Endothelial cell of umbilical vein (primary cell): ENCODE measurements around the gene WNK4. TPM values are rescaled to one million over a fixed set of nuclear protein-coding genes. Genes with fewer than 3 reads are reported as not detected.

Experiments
- BruUV-seq: library from RNA; stranded (reverse); fragments of 400-500 nt; replicated peaks from 2 replicates; lab custom pipeline; 2021; lab: Mats Ljungman, UMichigan
- CTCF ChIA-PET: fragments of 300-600, 350-600 bp; sonication (Branson Sonifier 250); formaldehyde crosslinking; loops from one replicate; lab custom pipeline; 2021; ENCODE audit warnings: antibody characterized with exemption, inconsistent platforms; lab: Charles Lee
- POLR2A ChIA-PET: fragments of 300-600, 350-600 bp; sonication (Branson Sonifier 250); formaldehyde crosslinking; loops from one replicate; lab custom pipeline; 2021; ENCODE audit warnings: antibody characterized with exemption, inconsistent platforms; lab: Charles Lee
- DNase-seq: peaks from one replicate; pipeline ENCODE4 v3.0.0-alpha.2; 2011; ENCODE audit warnings: low read depth, low spot score
- FAIRE-seq: peaks from 2 replicates; lab custom pipeline; 2011; peaks lifted over from hg19 to GRCh38; lab: Jason Lieb, UNC
- H2AFZ ChIP-seq: 2 replicates; pipeline ENCODE4 v1.6.0; 2012; ENCODE audit warnings: low read depth, low read length, control low read depth, inconsistent platforms
- H3K27ac ChIP-seq: 2 replicates; pipeline ENCODE4 v1.5.1; 2011; ENCODE audit warnings: low read depth, mild to moderate bottlenecking, control low read depth, low read length, moderate library complexity; ENCODE audit not compliant: insufficient read depth
- H3K27me3 ChIP-seq, 2 experiments: 2 replicates each; pipeline versions ENCODE4 v1.6.0 to v1.6.1; 2011; ENCODE audit warnings: low read length in 2 of 2, mixed read lengths in 1 of 2; ENCODE audit not compliant: control insufficient read depth in 2 of 2, insufficient read depth in 2 of 2
- H3K36me3 ChIP-seq, 2 experiments: 2 replicates in 1 of 2; 3 replicates in 1 of 2; pipeline ENCODE4 v1.5.1; 2011; ENCODE audit warnings: low read length in 2 of 2, mild to moderate bottlenecking in 1 of 2, moderate library complexity in 1 of 2; ENCODE audit not compliant: control insufficient read depth in 2 of 2, insufficient read depth in 2 of 2; ENCODE audit errors: extremely low read depth in 1 of 2
- H3K4me1 ChIP-seq: 3 replicates; pipeline ENCODE4 v1.5.1; 2011; ENCODE audit warnings: mild to moderate bottlenecking, low read length; ENCODE audit not compliant: control insufficient read depth, insufficient read depth; ENCODE audit errors: extremely low read depth
- H3K4me2 ChIP-seq: 2 replicates; pipeline ENCODE4 v1.6.1; 2011; ENCODE audit warnings: low read length, control low read depth, mixed read lengths; ENCODE audit not compliant: insufficient read depth
- H3K4me3 ChIP-seq, 3 experiments: fragments of 200-600 bp in 1 of 3; sonication (generic), shearing (Covaris generic) in 1 of 3; replicated peaks in 1 of 3; 2 replicates each; pipeline ENCODE4 v1.5.1; 2011 to 2016; ENCODE audit warnings: control low read depth in 3 of 3, low read length in 3 of 3, mild to moderate bottlenecking in 2 of 3, inconsistent platforms in 1 of 3, low read depth in 1 of 3, moderate library complexity in 1 of 3; ENCODE audit not compliant: insufficient read depth in 1 of 3
- H3K79me2 ChIP-seq: 2 replicates; pipeline ENCODE4 v1.6.0; 2012; ENCODE audit warnings: low read length, inconsistent platforms; ENCODE audit not compliant: control insufficient read depth, insufficient read depth
- H3K9ac ChIP-seq: replicated peaks from 2 replicates; pipeline ENCODE3; 2011; ENCODE audit warnings: low read length, control low read depth; ENCODE audit not compliant: insufficient read depth; ENCODE audit errors: extremely low read depth
- H3K9me1 ChIP-seq: replicated peaks from 3 replicates; pipeline ENCODE4 v1.6.0; 2011; ENCODE audit warnings: mild to moderate bottlenecking, low read length; ENCODE audit not compliant: control insufficient read depth, insufficient read depth; ENCODE audit errors: extremely low read depth
- H3K9me3 ChIP-seq: replicated peaks from 2 replicates; pipeline ENCODE4 v1.5.1; 2012; ENCODE audit warnings: low read length, inconsistent platforms; ENCODE audit not compliant: control insufficient read depth, insufficient read depth
- H4K20me1 ChIP-seq: replicated peaks from 2 replicates; pipeline ENCODE3; 2011; ENCODE audit warnings: mild to moderate bottlenecking, low read length; ENCODE audit not compliant: control insufficient read depth, insufficient read depth; ENCODE audit errors: extremely low read depth
- CTCF ChIP-seq, 2 donors: IDR thresholded peaks; 1 replicate in 1 of 2; 2 replicates in 1 of 2; pipeline ENCODE4 v1.5.1; 2011; ENCODE audit warnings: low read length in 2 of 2, mild to moderate bottlenecking in 2 of 2, moderate library complexity in 2 of 2, control low read depth in 1 of 2, inconsistent platforms in 1 of 2, low read depth in 1 of 2; ENCODE audit not compliant: insufficient read depth in 1 of 2; ENCODE audit errors: extremely low read depth in 1 of 2
- EZH2 ChIP-seq: IDR thresholded peaks from 2 replicates; pipeline ENCODE4 v1.6.1; 2012; ENCODE audit warnings: borderline replicate concordance, low read depth, mild to moderate bottlenecking, moderate library complexity, low read length, inconsistent platforms; ENCODE audit not compliant: severe bottlenecking
- FOS ChIP-seq: IDR thresholded peaks from 2 replicates; pipeline ENCODE4 v1.6.1; 2011; ENCODE audit warnings: mild to moderate bottlenecking, low read length, moderate library complexity, borderline replicate concordance; ENCODE audit not compliant: insufficient read depth
- GATA2 ChIP-seq: IDR thresholded peaks from 2 replicates; pipeline ENCODE4 v1.7.0; 2011; ENCODE audit warnings: low read depth, mild to moderate bottlenecking, moderate library complexity, mixed read lengths, low read length; ENCODE audit not compliant: insufficient read length, insufficient read depth
- JUN ChIP-seq: IDR thresholded peaks from 2 replicates; pipeline ENCODE4 v1.6.1; 2011; ENCODE audit warnings: borderline replicate concordance, low read depth; ENCODE audit not compliant: insufficient read length, insufficient read depth
- MAX ChIP-seq: IDR thresholded peaks from 2 replicates; pipeline ENCODE4 v1.6.1; 2011; ENCODE audit not compliant: insufficient read depth, insufficient read length
- MYC ChIP-seq: IDR thresholded peaks from one replicate; pipeline ENCODE4 v1.6.1; 2011; ENCODE audit warnings: mild to moderate bottlenecking, low read depth, low read length
- POLR2A ChIP-seq: IDR thresholded peaks from 2 replicates; pipeline ENCODE4 v1.6.1; 2012; ENCODE audit warnings: low read depth, mild to moderate bottlenecking, control low read depth, low read length
- POLR2AphosphoS5 ChIP-seq: IDR thresholded peaks from 2 replicates; pipeline ENCODE4 v1.6.1; 2012; ENCODE audit warnings: low read depth, mild to moderate bottlenecking, control low read depth, low read length, moderate library complexity; ENCODE audit not compliant: insufficient read depth
- dilution Hi-C: fragments of 300-500 bp; cut with MboI; formaldehyde crosslinking; loops from one replicate; pipeline ENCODE4 v1.15.0; 2019; ENCODE audit warnings: low sequenced_read_pairs; ENCODE audit not compliant: extremely low pct_ligation_motif_present
- intact Hi-C: fragments of 100-400 bp; cut with micrococcal nuclease; formaldehyde crosslinking; loops from one replicate; pipeline ENCODE4 v1.10.0; 2022
- polyA plus RNA-seq, 4 experiments: library from polyadenylated mRNA; depleted of rRNA in 3 of 4; stranded (reverse) in 3 of 4; unstranded in 1 of 4; fragments of >200 nt; gene quantifications; 2 replicates each; pipeline versions ENCODE4 v1.2.1 to v1.2.3, GENCODE V29; 2011 to 2012; ENCODE audit warnings: missing spikeins in 1 of 4
- total RNA-seq: library from RNA; stranded (reverse); gene quantifications from 2 replicates; pipeline ENCODE4 v1.2.3, GENCODE V29; 2021

The WNK4 gene
- total and polyA plus RNA-seq, 2 donors (not counting 3 experiments of a cell fraction or from before 2014, with no cell fraction given) = 0.84 to 1.9 TPM

GRCh38 chr17:42798383-42799380, 18.3 kb downstream of the WNK4 start, which contains the start of the genes CNTD1 and COA3:
Gene CNTD1 (plus strand): TSS chr17:42798861. CDS start chr17:42799068, 207 bp downstream.
Gene COA3 (minus strand): TSS chr17:42798704. CDS start chr17:42798681, 23 bp downstream.
- Histone ChIP-seq H3K79me2 (no peaks in the 10 kb centered on the region), H3K9me3 (no peaks in the 10 kb centered on the region), H3K9ac (peak within 1 kb of the TSS; percentile 64), H2AFZ (peak within 1 kb of the TSS; percentile 58), H3K4me3 (peak within 1 kb of the TSS; percentile 16 to 76 (median 71)), H4K20me1 (no peaks in the 10 kb centered on the region), H3K27ac (no peak within 1 kb of the TSS), H3K9me1 (no peaks in the 10 kb centered on the region), H3K4me1 (peaks cover 11% of the 10 kb centered on the region), H3K27me3 (no peaks in the 10 kb centered on the region), H3K36me3 (peaks cover 0 to 2% of the 10 kb centered on the region in 2 experiments), H3K4me2 (peak within 1 kb of the TSS; percentile 77)
- FAIRE-seq = peak; percentile 98
- POLR2A ChIA-PET = interaction anchor here (1.0 kb wide), 1 partner anchor 26 kb away, joined by 3 read pairs; the partner anchor contains the start of gene BECN1
- intact Hi-C loops (loop anchor here (1.0 to 2.0 kb wide), 3 partner anchors 24 to 54 kb away; partner anchors contain the start of genes EZH1 and PSME3), dilution Hi-C loops (no loop called here)
- no peak for TF ChIP-seq JUN
- TF ChIP-seq MAX = peak; percentile 53
- peak; percentile 84 for TF ChIP-seq POLR2A
- no peak for TF ChIP-seq GATA2
- TF ChIP-seq POLR2AphosphoS5 = peak; percentile 80
- no peak for TF ChIP-seq MYC
- no peak for TF ChIP-seq FOS
- no peak for TF ChIP-seq CTCF (IDR thresholded peaks at IDR 0.05; ENCODE audit: extremely low read depth in 1 of 2, insufficient read depth in 1 of 2, low read depth in 1 of 2, low read length in 2 of 2)
- no peak for TF ChIP-seq EZH2
- DNase-seq = peak; percentile 89
- CTCF ChIA-PET = interaction anchor here (0.7 to 3.2 kb wide), 6 partner anchors 21 to 221 kb away, joined by 3 to 14 read pairs (median 8); partner anchors contain the start of genes BECN1, PSMC3IP and VPS25
- no TSS peak for BruUV-seq
